Heart left ventricle (tissue), 13 donors: ENCODE data around the gene MAP7D1.

ENCODE experiments used
- POLR2A ChIP-seq, 2 donors: fragments of 450-650 bp; IDR thresholded peaks; one replicate each; pipeline ENCODE4 v1.6.1; 2017; ENCODE audit warnings: antibody characterized with exemption in 2 of 2, mild to moderate bottlenecking in 2 of 2, moderate library complexity in 2 of 2
- TF ChIP-seq, protein P1 (sequence below), 12 donors: fragments of 200-600 bp; sonication (generic) in 4 of 12; IDR thresholded peaks; one replicate each; pipeline versions ENCODE4 v1.5.0 to v1.8.0; 2018 to 2022; ENCODE audit warnings: antibody characterized with exemption in 12 of 12, mild to moderate bottlenecking in 5 of 12
- donor health status: ischemic (EF 13 %, LVEDD 7.1; RV severe dilation, severe dysfunction).
- donor health status: DM: no; HTN: yes; CAD: no.
- donor health status: DM: no; HTN: no; CAD: no.
- donor health status: ischemic (EF 25% LVEDD 6.9; RV normal size, moderate dysfunction).
- donor health status: ischemic (EF 25% LVEDD 5.7; RV mildly dilated, moderate dysfunction).
- donor health status: ischemic (EF 35%, LVEDD 5.7; RV mildly dilated, moderate dysfunction).
- donor health status: nonischemic (EF 11% LVEDD 7.7; RV severe dilation, severe dysfunction).
- donor health status: DM: yes; HTN: yes; CAD: no.
- donor health status: PGD.
- donor health status: ischemic (EF 29% LVEDD 5.4; RV normal size, mild dysfunction).
- donor health status: nonischemic (EF 23%, LVEDD 6.1; RV moderate dilation, normal function).

- TF ChIP-seq POLR2A (IDR thresholded peaks at IDR 0.05): no peak
- TF ChIP-seq, protein P1, sequence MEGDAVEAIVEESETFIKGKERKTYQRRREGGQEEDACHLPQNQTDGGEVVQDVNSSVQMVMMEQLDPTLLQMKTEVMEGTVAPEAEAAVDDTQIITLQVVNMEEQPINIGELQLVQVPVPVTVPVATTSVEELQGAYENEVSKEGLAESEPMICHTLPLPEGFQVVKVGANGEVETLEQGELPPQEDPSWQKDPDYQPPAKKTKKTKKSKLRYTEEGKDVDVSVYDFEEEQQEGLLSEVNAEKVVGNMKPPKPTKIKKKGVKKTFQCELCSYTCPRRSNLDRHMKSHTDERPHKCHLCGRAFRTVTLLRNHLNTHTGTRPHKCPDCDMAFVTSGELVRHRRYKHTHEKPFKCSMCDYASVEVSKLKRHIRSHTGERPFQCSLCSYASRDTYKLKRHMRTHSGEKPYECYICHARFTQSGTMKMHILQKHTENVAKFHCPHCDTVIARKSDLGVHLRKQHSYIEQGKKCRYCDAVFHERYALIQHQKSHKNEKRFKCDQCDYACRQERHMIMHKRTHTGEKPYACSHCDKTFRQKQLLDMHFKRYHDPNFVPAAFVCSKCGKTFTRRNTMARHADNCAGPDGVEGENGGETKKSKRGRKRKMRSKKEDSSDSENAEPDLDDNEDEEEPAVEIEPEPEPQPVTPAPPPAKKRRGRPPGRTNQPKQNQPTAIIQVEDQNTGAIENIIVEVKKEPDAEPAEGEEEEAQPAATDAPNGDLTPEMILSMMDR (IDR thresholded peaks at IDR 0.05): no peak
These were observed 47.1 kb downstream of the MAP7D1 start for GRCh38 chr1:36203027-36203553.
